Activated CD4-positive, alpha-beta memory T cell treated with anti-CD3 and anti-CD28 coated beads for 36 hours (primary cell): ENCODE results near the gene MRPL40. TPM values are rescaled to one million over a fixed set of nuclear protein-coding genes. Genes with fewer than 3 reads are reported as not detected.
A peak's percentile ranks its signal among the peaks of the same experiment; 100 is the strongest.

ENCODE experiments used
- CTCF ChIA-PET: fragments of 350-600 bp; sonication (Branson Sonifier 250); formaldehyde crosslinking; loops from one replicate; lab custom pipeline; 2021; ENCODE audit warnings: antibody characterized with exemption, inconsistent platforms; lab: Charles Lee
- POLR2A ChIA-PET: fragments of 350-600 bp; sonication (Branson Sonifier 250); formaldehyde crosslinking; loops from one replicate; lab custom pipeline; 2021; ENCODE audit warnings: antibody characterized with exemption; lab: Charles Lee
- DNase-seq: peaks from one replicate; pipeline ENCODE4 v3.0.0-alpha.2; 2020
- H3K27ac Mint-ChIP-seq: one replicate; pipeline ENCODE4 v1.8.0; 2021; ENCODE audit warnings: mixed read lengths
- H3K27me3 Mint-ChIP-seq: one replicate; pipeline ENCODE4 v1.8.0; 2021; ENCODE audit warnings: mixed read lengths
- H3K36me3 Mint-ChIP-seq: one replicate; pipeline ENCODE4 v1.8.0; 2021; ENCODE audit warnings: mixed read lengths
- H3K4me1 Mint-ChIP-seq: one replicate; pipeline ENCODE4 v1.8.0; 2021; ENCODE audit warnings: low read depth, mixed read lengths
- H3K4me3 Mint-ChIP-seq: one replicate; pipeline ENCODE4 v1.8.0; 2021; ENCODE audit warnings: mild to moderate bottlenecking, mixed read lengths
- H3K9me3 Mint-ChIP-seq: one replicate; pipeline ENCODE4 v1.8.0; 2021; ENCODE audit warnings: mixed read lengths
- intact Hi-C: fragments of 100-400 bp; cut with micrococcal nuclease; formaldehyde crosslinking; loops from one replicate; pipeline ENCODE4 v1.15.1; 2023
- total RNA-seq, 2 experiments: library from RNA; stranded (reverse); gene quantifications; one replicate each; pipeline ENCODE4 v1.2.3, GENCODE V29; 2021

Gene MRPL40
- total RNA-seq, 2 experiments from 2014 or later, result 36.5 to 38.5 TPM

DNA sequence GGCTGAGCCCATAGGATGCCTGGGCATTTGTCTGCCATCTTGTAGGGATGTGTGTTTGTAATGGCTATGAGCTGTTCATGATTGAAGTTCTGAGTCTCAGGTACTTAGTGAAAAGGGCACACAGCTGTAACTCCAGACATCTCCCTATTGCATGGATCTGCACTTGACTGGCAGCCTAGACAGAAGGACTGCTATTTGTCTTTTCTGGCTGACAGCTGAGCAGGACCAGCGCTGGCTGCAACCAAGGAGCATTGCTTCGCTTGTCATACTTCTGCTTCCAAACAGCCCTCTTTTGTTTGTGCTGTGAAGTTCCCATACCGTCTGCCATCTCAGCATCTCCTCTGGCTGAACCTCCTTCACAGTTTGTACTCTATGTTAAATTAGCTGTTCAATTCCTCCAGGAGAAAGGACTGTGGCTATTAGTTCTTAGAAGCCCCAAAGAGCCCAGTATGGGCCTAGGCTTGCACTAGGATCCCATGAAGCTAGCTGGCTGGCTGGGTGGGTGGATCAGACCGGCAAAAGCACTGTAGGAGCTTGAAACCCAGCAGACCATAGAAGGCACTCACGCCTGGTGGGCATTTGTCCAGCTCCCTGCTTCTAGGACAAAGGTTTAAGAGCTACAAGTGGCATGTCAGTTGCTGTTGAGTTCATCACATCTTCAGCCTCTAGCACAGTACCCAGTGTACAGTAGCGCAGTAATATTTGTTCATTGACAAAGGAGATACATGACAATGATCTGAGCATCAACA lies 21.2 kb upstream of the MRPL40 start:
- peaks cover 32% of the 10 kb centered on the region for H3K36me3 Mint-ChIP-seq
- ChIA-PET POLR2A (interaction anchor here (1.2 kb wide), 1 partner anchor 20 kb away, joined by 3 read pairs; the partner anchor contains the start of gene HIRA), CTCF (no interaction called here)

GRCh38 chr22:19411690-19412045 lies 20.7 kb upstream of the MRPL40 start:
- H3K27ac Mint-ChIP-seq, result no peak overlapping the region
- H3K9me3 Mint-ChIP-seq, result no peaks in the 10 kb centered on the region
- H3K36me3 Mint-ChIP-seq, result peaks cover 30% of the 10 kb centered on the region

More for the DNA sequence above, 21.2 kb upstream of the MRPL40 start:
- no peak for DNase-seq
- Mint-ChIP-seq H3K4me3 (no peak overlapping the region), H3K9me3 (no peaks in the 10 kb centered on the region), H3K27ac (no peak overlapping the region), H3K4me1 (peaks cover 15% of the 10 kb centered on the region), H3K27me3 (no peaks in the 10 kb centered on the region)
- intact Hi-C loops, result no loop called here

DNA sequence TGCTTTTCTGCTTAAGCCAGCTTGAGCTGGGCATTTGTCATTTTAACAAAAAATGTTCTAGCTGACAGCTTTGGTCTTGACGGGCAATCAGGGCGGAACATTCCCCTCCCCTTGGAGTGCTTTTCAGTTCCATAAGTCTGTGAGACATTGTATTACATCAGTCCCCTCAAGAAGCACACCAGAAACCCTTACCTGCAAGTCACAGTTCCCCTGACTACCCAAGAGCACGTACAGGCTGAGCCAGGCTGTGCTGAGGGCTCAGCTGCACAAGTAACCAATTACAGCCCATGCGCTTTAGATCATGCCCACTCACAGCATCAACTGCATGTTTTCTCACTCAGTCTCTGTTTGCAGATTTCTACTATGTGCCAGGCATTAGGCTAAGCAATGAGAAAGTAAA lies 19.9 kb upstream of the MRPL40 start:
- ChIA-PET POLR2A (no interaction called here), CTCF (no interaction called here)
- DNase-seq, result no peak
- Mint-ChIP-seq H3K4me3 (no peak overlapping the region), H3K27ac (no peak overlapping the region), H3K27me3 (no peaks in the 10 kb centered on the region), H3K9me3 (no peaks in the 10 kb centered on the region), H3K36me3 (peaks cover 24% of the 10 kb centered on the region), H3K4me1 (peaks cover 15% of the 10 kb centered on the region)
- intact Hi-C loops, result no loop called here

More at GRCh38 chr22:19411690-19412045, 20.7 kb upstream of the MRPL40 start:
- intact Hi-C loops, result no loop called here
- POLR2A ChIA-PET, result interaction anchor here (1.2 kb wide), 1 partner anchor 20 kb away, joined by 3 read pairs; the partner anchor contains the start of gene HIRA
- H3K4me1 Mint-ChIP-seq, result peaks cover 15% of the 10 kb centered on the region
- H3K4me3 Mint-ChIP-seq, result no peak overlapping the region
- no peak for DNase-seq
- CTCF ChIA-PET, result no interaction called here
- H3K27me3 Mint-ChIP-seq, result no peaks in the 10 kb centered on the region

GRCh38 chr22:19412923-19413322 lies 19.4 kb upstream of the MRPL40 start:
- Mint-ChIP-seq H3K27ac (peak overlapping the region; percentile 31), H3K9me3 (no peaks in the 10 kb centered on the region), H3K27me3 (no peaks in the 10 kb centered on the region), H3K4me1 (peaks cover 16% of the 10 kb centered on the region), H3K4me3 (no peak overlapping the region), H3K36me3 (peaks cover 20% of the 10 kb centered on the region)
- DNase-seq, result no peak
- POLR2A ChIA-PET, result no interaction called here
- CTCF ChIA-PET, result no interaction called here
- intact Hi-C loops, result no loop called here

DNA sequence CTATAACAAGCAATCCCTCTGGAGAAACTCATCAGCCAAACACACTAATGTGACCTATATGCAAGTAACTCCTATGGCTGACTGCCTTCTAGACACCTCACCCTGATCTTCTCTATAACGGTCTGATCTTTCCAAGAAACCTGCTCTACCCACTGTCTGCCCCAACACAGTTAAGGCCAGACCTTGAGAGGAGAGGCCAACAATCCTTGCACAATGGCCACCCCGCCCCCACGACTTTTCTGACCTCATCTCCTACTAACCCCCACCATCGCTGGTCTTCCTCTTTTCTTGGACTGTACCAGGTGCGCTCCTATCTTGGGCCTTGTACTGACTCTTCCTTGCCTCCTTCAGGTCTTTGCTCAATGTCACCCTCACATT lies 13.3 kb upstream of the MRPL40 start:
- H3K9me3 Mint-ChIP-seq, result no peaks in the 10 kb centered on the region
- peak overlapping the region; percentile 63 for H3K27ac Mint-ChIP-seq
- POLR2A ChIA-PET, result interaction anchor here (2.6 kb wide), 1 partner anchor 12 kb away, joined by 20 read pairs; the partner anchor contains the start of gene HIRA

DNA sequence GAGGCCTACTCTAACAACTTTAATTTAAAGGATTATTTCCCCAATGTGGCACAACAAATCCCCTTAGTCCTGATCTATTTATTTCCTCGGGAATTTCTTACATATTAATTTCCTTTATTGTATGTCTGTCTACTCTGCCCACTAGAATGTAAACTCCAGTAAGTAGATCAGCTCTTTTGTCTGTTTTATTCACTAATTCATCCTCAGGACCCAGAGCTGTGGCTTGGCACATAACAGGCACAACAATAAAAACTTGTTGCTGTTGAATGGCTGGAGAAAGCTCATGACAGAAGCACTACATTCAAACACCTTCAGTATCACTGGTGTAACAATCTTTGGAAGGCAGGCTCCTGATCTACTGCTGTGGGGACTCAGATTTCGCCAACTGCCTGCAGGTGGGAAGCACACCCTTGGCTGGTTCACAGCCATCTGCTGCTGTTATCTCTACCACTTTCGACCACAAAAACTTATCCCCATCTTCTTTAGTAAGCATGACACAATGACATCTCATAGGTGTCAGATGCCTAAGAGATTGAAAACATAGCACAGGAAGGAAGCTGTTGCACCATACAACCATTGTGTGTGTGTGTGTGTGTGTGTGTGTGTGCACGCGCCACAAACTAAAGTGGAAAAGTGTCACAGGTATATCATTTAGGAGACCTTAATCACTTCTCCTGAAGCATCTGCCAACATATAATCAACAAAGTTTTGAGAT lies 12.7 kb upstream of the MRPL40 start:
- peaks cover 55% of the 10 kb centered on the region for H3K4me1 Mint-ChIP-seq
- intact Hi-C loops, result loop anchor here (1.0 kb wide), 2 partner anchors 11 to 30 kb away; no protein-coding TSS in a partner anchor
- no peaks in the 10 kb centered on the region for H3K27me3 Mint-ChIP-seq
- H3K4me3 Mint-ChIP-seq, result no peak overlapping the region
- H3K27ac Mint-ChIP-seq, result peak overlapping the region; percentile 63
- H3K36me3 Mint-ChIP-seq, result peaks cover 2% of the 10 kb centered on the region
- peak; percentile 73 for DNase-seq
- ChIA-PET POLR2A (interaction anchor here (1.2 to 2.6 kb wide), 3 partner anchors 11 to 29 kb away, joined by 3 to 20 read pairs (median 4); partner anchors contain the start of genes C22orf39 and HIRA), CTCF (interaction anchor here (0.7 to 1.4 kb wide), 3 partner anchors 8 to 60 kb away, joined by 3 to 4 read pairs (median 3); partner anchors contain the start of gene CDC45)
- no peaks in the 10 kb centered on the region for H3K9me3 Mint-ChIP-seq

More for the DNA sequence above, 13.3 kb upstream of the MRPL40 start:
- CTCF ChIA-PET, result interaction anchor here (0.7 to 1.1 kb wide), 2 partner anchors 9 to 33 kb away, joined by 3 read pairs; no protein-coding TSS in a partner anchor
- intact Hi-C loops, result loop anchor here (1.0 kb wide), 2 partner anchors 11 to 30 kb away; no protein-coding TSS in a partner anchor
- no peaks in the 10 kb centered on the region for H3K27me3 Mint-ChIP-seq
- H3K4me3 Mint-ChIP-seq, result no peak overlapping the region
- peaks cover 53% of the 10 kb centered on the region for H3K4me1 Mint-ChIP-seq
- peaks cover 2% of the 10 kb centered on the region for H3K36me3 Mint-ChIP-seq
- DNase-seq, result no peak

GRCh38 chr22:19420321-19420720 lies 12.0 kb upstream of the MRPL40 start:
- intact Hi-C loops, result no loop called here
- no peak for DNase-seq
- no peaks in the 10 kb centered on the region for H3K9me3 Mint-ChIP-seq
- H3K27ac Mint-ChIP-seq, result peak overlapping the region; percentile 63
- H3K4me3 Mint-ChIP-seq, result no peak overlapping the region
- CTCF ChIA-PET, result interaction anchor here (1.2 to 1.4 kb wide), 2 partner anchors 59 to 212 kb away, joined by 3 to 4 read pairs; partner anchors contain the start of gene CDC45
- POLR2A ChIA-PET, result interaction anchor here (1.2 to 2.6 kb wide), 3 partner anchors 11 to 28 kb away, joined by 3 to 20 read pairs (median 4); partner anchors contain the start of genes C22orf39 and HIRA
- peaks cover 59% of the 10 kb centered on the region for H3K4me1 Mint-ChIP-seq
- H3K27me3 Mint-ChIP-seq, result no peaks in the 10 kb centered on the region
- H3K36me3 Mint-ChIP-seq, result peaks cover 2% of the 10 kb centered on the region

GRCh38 chr22:19422440-19423301 lies 9.7 kb upstream of the MRPL40 start:
- POLR2A ChIA-PET, result interaction anchor here (1.7 kb wide), 1 partner anchor 9 kb away, joined by 6 read pairs; the partner anchor contains the start of gene HIRA
- Mint-ChIP-seq H3K4me3 (no peak overlapping the region), H3K27ac (peak overlapping the region; percentile 59), H3K4me1 (peaks cover 72% of the 10 kb centered on the region), H3K9me3 (no peaks in the 10 kb centered on the region), H3K27me3 (no peaks in the 10 kb centered on the region), H3K36me3 (no peaks in the 10 kb centered on the region)
- CTCF ChIA-PET, result interaction anchor here (0.9 kb wide), 1 partner anchor 208 kb away, joined by 3 read pairs; no protein-coding TSS in a partner anchor
- intact Hi-C loops, result no loop called here
- DNase-seq, result no peak

GRCh38 chr22:19424186-19424500 lies 8.2 kb upstream of the MRPL40 start:
- Mint-ChIP-seq H3K27ac (no peak overlapping the region), H3K4me1 (peaks cover 75% of the 10 kb centered on the region), H3K27me3 (no peaks in the 10 kb centered on the region), H3K9me3 (no peaks in the 10 kb centered on the region), H3K4me3 (no peak overlapping the region), H3K36me3 (peaks cover 5% of the 10 kb centered on the region)
- CTCF ChIA-PET, result no interaction called here
- DNase-seq, result no peak
- intact Hi-C loops, result no loop called here
- POLR2A ChIA-PET, result no interaction called here

DNA sequence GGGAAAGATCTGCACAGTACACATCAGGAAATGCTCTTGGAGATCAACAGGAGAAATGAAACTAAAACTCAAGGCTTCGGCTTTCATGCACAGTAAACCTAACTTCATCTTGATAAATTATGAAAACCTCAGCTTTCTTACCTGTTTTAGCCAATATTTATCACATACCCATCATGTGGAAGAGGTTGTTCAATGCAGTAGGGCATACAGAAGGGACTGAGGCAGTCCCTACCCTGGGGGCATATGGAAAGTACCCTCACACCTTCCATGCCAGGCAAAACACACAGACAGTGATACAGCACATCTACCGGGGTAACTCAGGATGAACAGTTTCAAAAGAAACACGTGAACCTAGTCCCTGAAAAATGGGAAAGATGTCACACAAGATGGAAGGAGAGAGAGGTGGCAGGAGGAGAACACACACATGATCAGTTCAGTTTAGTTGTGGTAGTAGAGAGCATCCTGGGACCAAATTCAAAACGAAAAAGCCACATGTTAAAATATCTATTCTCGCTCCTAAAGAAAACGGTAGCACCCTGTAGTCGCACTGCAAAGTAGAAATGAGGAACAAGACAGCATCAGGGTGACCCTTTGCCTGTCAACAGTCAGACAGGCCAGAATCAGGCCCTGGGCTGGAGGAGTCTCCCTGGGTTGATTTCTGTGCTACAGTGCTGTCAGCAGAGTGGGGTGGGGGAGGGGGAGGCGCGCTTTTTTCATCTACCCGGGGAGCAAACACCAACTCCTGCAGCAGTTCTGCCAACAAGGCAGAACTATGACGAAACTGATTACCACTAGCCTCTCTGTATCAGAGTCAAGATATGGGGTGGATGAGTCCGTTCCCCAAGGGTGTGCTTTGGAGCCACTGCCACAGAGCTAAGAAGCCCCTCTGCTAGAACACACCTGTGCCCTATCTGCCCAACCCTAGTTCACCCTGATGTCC lies 2.1 kb upstream of the MRPL40 start:
- ChIA-PET POLR2A (interaction anchor here (0.7 to 7.1 kb wide), 3 partner anchors 10 to 252 kb away, joined by 3 to 59 read pairs (median 20); partner anchors contain the start of gene C22orf39), CTCF (interaction anchor here (1.0 kb wide), 1 partner anchor 49 kb away, joined by 3 read pairs; the partner anchor contains the start of genes CDC45 and UFD1)
- DNase-seq, result peak; percentile 64
- intact Hi-C loops, result loop anchor here (1.0 to 5.0 kb wide), 2 partner anchors 11 to 147 kb away; no protein-coding TSS in a partner anchor
- Mint-ChIP-seq H3K4me1 (peaks cover 54% of the 10 kb centered on the region), H3K9me3 (no peaks in the 10 kb centered on the region), H3K4me3 (peak overlapping the region; percentile 80), H3K27me3 (no peaks in the 10 kb centered on the region), H3K27ac (peak overlapping the region; percentile 80), H3K36me3 (peaks cover 15% of the 10 kb centered on the region)
